Measurements from ENCODE around the gene LRTM2.

The LRTM2 gene

GRCh38 chr12:1846421-1847405, 26.3 kb downstream of the LRTM2 start:
- DNase-seq (ENCODE audit: extremely low read depth, low read depth) = no peak
- TF ChIP-seq CTCF (IDR thresholded peaks at IDR 0.05; ENCODE audit: low read depth, low read length) = no peak

GRCh38 chr12:1847411-1847810, 27.0 kb downstream of the LRTM2 start:
- DNase-seq (ENCODE audit: extremely low read depth, low read depth) = no peak
- no peak for TF ChIP-seq CTCF (IDR thresholded peaks at IDR 0.05; ENCODE audit: low read depth, low read length)

GRCh38 chr12:1848146-1848545, 27.8 kb downstream of the LRTM2 start:
- DNase-seq (ENCODE audit: extremely low read depth, low read depth) = no peak
- TF ChIP-seq CTCF (IDR thresholded peaks at IDR 0.05; ENCODE audit: low read depth, low read length) = no peak

GRCh38 chr12:1848745-1849144, 28.4 kb downstream of the LRTM2 start:
- DNase-seq (ENCODE audit: extremely low read depth, low read depth) = no peak
- no peak for TF ChIP-seq CTCF (IDR thresholded peaks at IDR 0.05; ENCODE audit: low read depth, low read length)

- TF ChIP-seq CTCF (IDR thresholded peaks at IDR 0.05; ENCODE audit: low read depth, low read length) = no peak
- DNase-seq (ENCODE audit: extremely low read depth, low read depth) = no peak
Observed at GRCh38 chr12:1851151-1851701, 30.9 kb downstream of the LRTM2 start.

- no peak for DNase-seq (ENCODE audit: extremely low read depth, low read depth)
- no peak for TF ChIP-seq CTCF (IDR thresholded peaks at IDR 0.05; ENCODE audit: low read depth, low read length)
Observed at GRCh38 chr12:1852076-1852475, 31.7 kb downstream of the LRTM2 start.

GRCh38 chr12:1853716-1854115, 33.4 kb downstream of the LRTM2 start:
- DNase-seq (ENCODE audit: extremely low read depth, low read depth) = no peak
- no peak for TF ChIP-seq CTCF (IDR thresholded peaks at IDR 0.05; ENCODE audit: low read depth, low read length)
